HepG2 (cell line): ENCODE measurements around the gene SGPP1. TPM values are rescaled to one million over a fixed set of nuclear protein-coding genes. Genes with fewer than 3 reads are reported as not detected.

ENCODE experiments used
- ATAD3A ChIP-seq: sonication (generic); formaldehyde crosslinking; IDR thresholded peaks from 2 replicates; pipeline ENCODE4 v1.4.0; 2020; ENCODE audit warnings: missing genetic modification reagents
- ATM ChIP-seq: fragments of 450-650 bp; IDR thresholded peaks from 2 replicates; pipeline ENCODE4 v1.7.1; 2017; ENCODE audit warnings: mild to moderate bottlenecking, borderline replicate concordance
- BHLHE40 ChIP-seq: IDR thresholded peaks from 2 replicates; pipeline ENCODE4 v1.6.1; 2011; ENCODE audit warnings: low read length, improper control_type of control experiment
- HCFC1 ChIP-seq: fragments of 150-350 bp; IDR thresholded peaks from 2 replicates; pipeline ENCODE4 v1.6.1; 2014; ENCODE audit warnings: low read depth, low read length
- MAX ChIP-seq: IDR thresholded peaks from 2 replicates; pipeline ENCODE4 v1.6.1; 2012; ENCODE audit warnings: inconsistent platforms
- NAIF1 ChIP-seq: sonication (generic); formaldehyde crosslinking; IDR thresholded peaks from 2 replicates; pipeline ENCODE4 v1.5.0; 2020; ENCODE audit warnings: mild to moderate bottlenecking, missing genetic modification reagents, borderline replicate concordance
- NCOR1 ChIP-seq: fragments of 200-600 bp; sonication (generic); IDR thresholded peaks from 2 replicates; pipeline ENCODE4 v1.7.0; 2017; ENCODE audit warnings: antibody characterized with exemption, low read length, borderline replicate concordance
- NFE2L1 ChIP-seq: sonication (generic); formaldehyde crosslinking; IDR thresholded peaks from 2 replicates; pipeline ENCODE4 v1.4.0; 2020; ENCODE audit warnings: missing genetic modification reagents, mild to moderate bottlenecking, borderline replicate concordance
- NFYB ChIP-seq: sonication (generic); formaldehyde crosslinking; IDR thresholded peaks from 2 replicates; pipeline ENCODE4 v1.4.0; 2020; ENCODE audit warnings: missing genetic modification reagents
- NKX3-1 ChIP-seq: sonication (generic); formaldehyde crosslinking; IDR thresholded peaks from 2 replicates; pipeline ENCODE4 v1.5.0; 2020; ENCODE audit warnings: missing genetic modification reagents
- POLR2G ChIP-seq: fragments of 200-400 bp; formaldehyde crosslinking; IDR thresholded peaks from 2 replicates; pipeline ENCODE4 v1.6.1; 2018; ENCODE audit warnings: mild to moderate bottlenecking, low read depth, low read length, moderate library complexity
- RBFOX2 ChIP-seq: fragments of 200-400 bp; formaldehyde crosslinking; IDR thresholded peaks from 2 replicates; pipeline ENCODE4 v1.6.1; 2017; ENCODE audit warnings: low read depth, mild to moderate bottlenecking, low read length
- RELA ChIP-seq: sonication (generic); formaldehyde crosslinking; IDR thresholded peaks from 2 replicates; pipeline ENCODE4 v1.4.0; 2020; ENCODE audit warnings: missing genetic modification reagents
- SNAPC2 ChIP-seq: sonication (generic); formaldehyde crosslinking; IDR thresholded peaks from 2 replicates; pipeline ENCODE4 v1.8.1; 2022; ENCODE audit warnings: mild to moderate bottlenecking, missing genetic modification reagents
- SRY ChIP-seq: sonication (generic); formaldehyde crosslinking; IDR thresholded peaks from 2 replicates; pipeline ENCODE4 v1.8.0; 2022; ENCODE audit warnings: mild to moderate bottlenecking, missing genetic modification reagents
- TGIF2 ChIP-seq: IDR thresholded peaks from 2 replicates; pipeline ENCODE4 v1.6.1; 2016; ENCODE audit warnings: control low read depth, missing compliant biosample characterization
- TOE1 ChIP-seq: sonication (generic); formaldehyde crosslinking; IDR thresholded peaks from 2 replicates; pipeline ENCODE4 v1.4.0; 2020; ENCODE audit warnings: mild to moderate bottlenecking, missing genetic modification reagents
- XBP1 ChIP-seq: sonication (generic); formaldehyde crosslinking; IDR thresholded peaks from 2 replicates; pipeline ENCODE4 v1.5.0; 2020; ENCODE audit warnings: missing genetic modification reagents
- ZBTB20 ChIP-seq: sonication (generic); formaldehyde crosslinking; IDR thresholded peaks from 2 replicates; pipeline ENCODE4 v1.8.1; 2023; ENCODE audit warnings: missing genetic modification reagents, low read depth, mild to moderate bottlenecking, borderline replicate concordance
- ZBTB44 ChIP-seq: sonication (generic); formaldehyde crosslinking; IDR thresholded peaks from 2 replicates; pipeline ENCODE4 v1.4.0; 2020; ENCODE audit warnings: missing genetic modification reagents
- ZMAT5 ChIP-seq: sonication (generic); formaldehyde crosslinking; IDR thresholded peaks from 2 replicates; pipeline ENCODE4 v1.5.0; 2020; ENCODE audit warnings: mild to moderate bottlenecking, low read depth, missing genetic modification reagents, borderline replicate concordance
- ZMYM3 ChIP-seq: sonication (generic); formaldehyde crosslinking; IDR thresholded peaks from 2 replicates; pipeline ENCODE4 v1.5.1; 2020; ENCODE audit warnings: mild to moderate bottlenecking, missing genetic modification reagents
- ZNF354B ChIP-seq: sonication (generic); formaldehyde crosslinking; IDR thresholded peaks from 2 replicates; pipeline ENCODE4 v1.8.0; 2022; ENCODE audit warnings: mild to moderate bottlenecking, missing genetic modification reagents
- polyA plus RNA-seq, 8 experiments: library from polyadenylated mRNA; depleted of rRNA in 3 of 8; stranded (reverse) in 7 of 8; unstranded in 1 of 8; fragments of >200 nt; fragmentation: Illumina TruSeq in 4 of 8; extraction: Trizol in 4 of 8; gene quantifications; 2 replicates each; pipeline versions ENCODE4 v1.2.1 to v1.2.3, GENCODE V29; 2011 to 2016; ENCODE audit warnings: low read depth in 4 of 8, missing spikeins in 1 of 8, mixed read lengths in 1 of 8; ENCODE audit not compliant: insufficient read depth in 1 of 8
- total RNA-seq, 5 experiments: library from RNA; depleted of rRNA; stranded (reverse); fragments of >200 nt; fragmentation: Illumina TruSeq; extraction: Trizol; gene quantifications; 2 replicates each; pipeline ENCODE4 v1.2.3, GENCODE V29; 2016; ENCODE audit warnings: low read depth in 1 of 5
- TF ChIP-seq, protein P1 (sequence below): fragments of 450-650 bp; IDR thresholded peaks from 2 replicates; pipeline ENCODE4 v1.6.1; 2017; ENCODE audit warnings: mild to moderate bottlenecking
- TF ChIP-seq, protein P2 (sequence below): IDR thresholded peaks from 2 replicates; pipeline ENCODE4 v1.6.1; 2016; ENCODE audit warnings: low read depth

The SGPP1 gene
- total and polyA plus RNA-seq, 2 of the 13 experiments (the other 11 are each of a cell fraction or from before 2014, with no cell fraction given) = 6.4 to 6.8 TPM

- peak; percentile 87 for TF ChIP-seq BHLHE40
- no peak for TF ChIP-seq ATM
- TF ChIP-seq XBP1 (CRISPR knock-in tag) = peak; percentile 92
- peak; percentile 88 for TF ChIP-seq RBFOX2
- 0 out of 2 replicates have a peak, but pooled peaks have one; percentile 60 for TF ChIP-seq ZBTB44 (CRISPR knock-in tag)
- peak; percentile 98 for TF ChIP-seq MAX
- no peak for TF ChIP-seq ZMAT5 (CRISPR knock-in tag)
- TF ChIP-seq ZNF354B = 0 out of 2 replicates have a peak, but pooled peaks have one; percentile 48
- TF ChIP-seq NAIF1 (CRISPR knock-in tag) = peak; percentile 99
- TF ChIP-seq, protein P1, sequence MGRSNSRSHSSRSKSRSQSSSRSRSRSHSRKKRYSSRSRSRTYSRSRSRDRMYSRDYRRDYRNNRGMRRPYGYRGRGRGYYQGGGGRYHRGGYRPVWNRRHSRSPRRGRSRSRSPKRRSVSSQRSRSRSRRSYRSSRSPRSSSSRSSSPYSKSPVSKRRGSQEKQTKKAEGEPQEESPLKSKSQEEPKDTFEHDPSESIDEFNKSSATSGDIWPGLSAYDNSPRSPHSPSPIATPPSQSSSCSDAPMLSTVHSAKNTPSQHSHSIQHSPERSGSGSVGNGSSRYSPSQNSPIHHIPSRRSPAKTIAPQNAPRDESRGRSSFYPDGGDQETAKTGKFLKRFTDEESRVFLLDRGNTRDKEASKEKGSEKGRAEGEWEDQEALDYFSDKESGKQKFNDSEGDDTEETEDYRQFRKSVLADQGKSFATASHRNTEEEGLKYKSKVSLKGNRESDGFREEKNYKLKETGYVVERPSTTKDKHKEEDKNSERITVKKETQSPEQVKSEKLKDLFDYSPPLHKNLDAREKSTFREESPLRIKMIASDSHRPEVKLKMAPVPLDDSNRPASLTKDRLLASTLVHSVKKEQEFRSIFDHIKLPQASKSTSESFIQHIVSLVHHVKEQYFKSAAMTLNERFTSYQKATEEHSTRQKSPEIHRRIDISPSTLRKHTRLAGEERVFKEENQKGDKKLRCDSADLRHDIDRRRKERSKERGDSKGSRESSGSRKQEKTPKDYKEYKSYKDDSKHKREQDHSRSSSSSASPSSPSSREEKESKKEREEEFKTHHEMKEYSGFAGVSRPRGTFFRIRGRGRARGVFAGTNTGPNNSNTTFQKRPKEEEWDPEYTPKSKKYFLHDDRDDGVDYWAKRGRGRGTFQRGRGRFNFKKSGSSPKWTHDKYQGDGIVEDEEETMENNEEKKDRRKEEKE = no peak
- TF ChIP-seq NFE2L1 (CRISPR knock-in tag) = peak; percentile 22; the same call in 1 of the 2 replicates
- TF ChIP-seq NFYB = peak; percentile 92
- TF ChIP-seq NKX3-1 (CRISPR knock-in tag) = peak; percentile 89; the same call in 1 of the 2 replicates
- peak; percentile 77; the same call in 1 of the 2 replicates for TF ChIP-seq TOE1 (CRISPR knock-in tag)
- TF ChIP-seq POLR2G = peak; percentile 91
- peak; percentile 99 for TF ChIP-seq SRY (CRISPR knock-in tag)
- no peak; the same call in 1 of the 2 replicates for TF ChIP-seq RELA
- peak; percentile 17; the same call in 1 of the 2 replicates for TF ChIP-seq HCFC1
- no peak for TF ChIP-seq TGIF2 (CRISPR knock-in tag)
- peak; percentile 82; the same call in 1 of the 2 replicates for TF ChIP-seq ZBTB20 (CRISPR knock-in tag)
- peak; percentile 81; the same call in 1 of the 2 replicates for TF ChIP-seq SNAPC2 (CRISPR knock-in tag)
- TF ChIP-seq NCOR1 = 0 out of 2 replicates have a peak, but pooled peaks have one; percentile 15
- TF ChIP-seq ZMYM3 (CRISPR knock-in tag) = 0 out of 2 replicates have a peak, but pooled peaks have one; percentile 13
- TF ChIP-seq, protein P2, sequence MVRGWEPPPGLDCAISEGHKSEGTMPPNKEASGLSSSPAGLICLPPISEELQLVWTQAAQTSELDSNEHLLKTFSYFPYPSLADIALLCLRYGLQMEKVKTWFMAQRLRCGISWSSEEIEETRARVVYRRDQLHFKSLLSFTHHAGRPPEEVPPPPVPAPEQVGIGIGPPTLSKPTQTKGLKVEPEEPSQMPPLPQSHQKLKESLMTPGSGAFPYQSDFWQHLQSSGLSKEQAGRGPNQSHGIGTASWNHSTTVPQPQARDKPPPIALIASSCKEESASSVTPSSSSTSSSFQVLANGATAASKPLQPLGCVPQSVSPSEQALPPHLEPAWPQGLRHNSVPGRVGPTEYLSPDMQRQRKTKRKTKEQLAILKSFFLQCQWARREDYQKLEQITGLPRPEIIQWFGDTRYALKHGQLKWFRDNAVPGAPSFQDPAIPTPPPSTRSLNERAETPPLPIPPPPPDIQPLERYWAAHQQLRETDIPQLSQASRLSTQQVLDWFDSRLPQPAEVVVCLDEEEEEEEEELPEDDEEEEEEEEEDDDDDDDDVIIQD (CRISPR knock-in tag) = peak; percentile 49
- TF ChIP-seq ATAD3A (CRISPR knock-in tag) = no peak
Measured at GRCh38 chr14:63641473-63642228, 86.2 kb downstream of the SGPP1 start, which contains the start of gene WDR89 (continued).
